Dendritic cell treated with granulocyte-macrophage colony-stimulating factor and Interleukin-4, amounts not matched to agents 40 ng/mL and 50 ng/mL, for 4 days (primary cell): ENCODE results near the gene DDAH2.

ENCODE experiments used
- H3K27ac Mint-ChIP-seq: one replicate; pipeline ENCODE4 v1.8.0; 2022; ENCODE audit warnings: mild to moderate bottlenecking, mixed read lengths
- H3K27me3 Mint-ChIP-seq: one replicate; pipeline ENCODE4 v1.8.0; 2022; ENCODE audit warnings: mild to moderate bottlenecking, mixed read lengths
- H3K36me3 Mint-ChIP-seq: one replicate; pipeline ENCODE4 v1.8.0; 2022; ENCODE audit warnings: low read depth, mixed read lengths
- H3K4me1 Mint-ChIP-seq: one replicate; pipeline ENCODE4 v1.8.0; 2022; ENCODE audit warnings: low read depth, mixed read lengths
- H3K4me3 Mint-ChIP-seq: one replicate; pipeline ENCODE4 v1.8.0; 2022; ENCODE audit warnings: mild to moderate bottlenecking, moderate library complexity, mixed read lengths
- H3K9me3 Mint-ChIP-seq: one replicate; pipeline ENCODE4 v1.8.0; 2022; ENCODE audit warnings: mixed read lengths
- intact Hi-C: fragments of 100-400 bp; cut with micrococcal nuclease; formaldehyde crosslinking; loops from one replicate; pipeline ENCODE4 v1.15.0; 2022

Gene DDAH2

GRCh38 chr6:31706599-31706998, 22.5 kb downstream of the DDAH2 start, which contains the start of gene LY6G6F:
TSS of gene LY6G6F (plus strand) at chr6:31706866. CDS start at chr6:31706907, 41 bp downstream.
- peaks cover 19% of the 10 kb centered on the region for H3K36me3 Mint-ChIP-seq
- H3K4me1 Mint-ChIP-seq, result peaks cover 42% of the 10 kb centered on the region
- H3K27me3 Mint-ChIP-seq, result no peaks in the 10 kb centered on the region
- H3K9me3 Mint-ChIP-seq, result no peaks in the 10 kb centered on the region
- intact Hi-C loops, result no loop called here
- H3K27ac Mint-ChIP-seq, result peak within 1 kb of the TSS; percentile 26
- no peak within 1 kb of the TSS for H3K4me3 Mint-ChIP-seq

GRCh38 chr6:31705931-31706330, 23.2 kb downstream of the DDAH2 start:
- Mint-ChIP-seq H3K4me1 (peaks cover 42% of the 10 kb centered on the region), H3K4me3 (no peak overlapping the region), H3K27me3 (no peaks in the 10 kb centered on the region), H3K27ac (no peak overlapping the region), H3K9me3 (no peaks in the 10 kb centered on the region), H3K36me3 (peaks cover 26% of the 10 kb centered on the region)
- intact Hi-C loops, result no loop called here

GRCh38 chr6:31702819-31703716, 26.0 kb downstream of the DDAH2 start, which contains the start of gene ABHD16A:
TSS of gene ABHD16A (minus strand) at chr6:31703324. CDS start at chr6:31703281, 43 bp downstream.
- Mint-ChIP-seq H3K4me1 (peaks cover 38% of the 10 kb centered on the region), H3K27me3 (no peaks in the 10 kb centered on the region), H3K9me3 (no peaks in the 10 kb centered on the region), H3K4me3 (peak within 1 kb of the TSS; percentile 98), H3K36me3 (peaks cover 45% of the 10 kb centered on the region), H3K27ac (peak within 1 kb of the TSS; percentile 93)
- intact Hi-C loops, result loop anchor here (1.0 kb wide), 1 partner anchor 26 kb away; the partner anchor contains the start of gene DDAH2

- Mint-ChIP-seq H3K36me3 (peaks cover 51% of the 10 kb centered on the region), H3K27ac (peak overlapping the region; percentile 93), H3K27me3 (no peaks in the 10 kb centered on the region), H3K4me3 (peak overlapping the region; percentile 98), H3K4me1 (peaks cover 39% of the 10 kb centered on the region), H3K9me3 (no peaks in the 10 kb centered on the region)
- intact Hi-C loops, result no loop called here
Observed at GRCh38 chr6:31702405-31702818, 26.7 kb downstream of the DDAH2 start.

- intact Hi-C loops, result no loop called here
- H3K27ac Mint-ChIP-seq, result peak overlapping the region; percentile 93
- H3K36me3 Mint-ChIP-seq, result peaks cover 57% of the 10 kb centered on the region
- H3K4me3 Mint-ChIP-seq, result peak overlapping the region; percentile 98
- no peaks in the 10 kb centered on the region for H3K27me3 Mint-ChIP-seq
- peaks cover 39% of the 10 kb centered on the region for H3K4me1 Mint-ChIP-seq
- no peaks in the 10 kb centered on the region for H3K9me3 Mint-ChIP-seq
Observed at GRCh38 chr6:31701666-31702404, 27.3 kb downstream of the DDAH2 start.

- peaks cover 67% of the 10 kb centered on the region for H3K36me3 Mint-ChIP-seq
- H3K9me3 Mint-ChIP-seq, result no peaks in the 10 kb centered on the region
- intact Hi-C loops, result no loop called here
- peaks cover 42% of the 10 kb centered on the region for H3K4me1 Mint-ChIP-seq
- no peaks in the 10 kb centered on the region for H3K27me3 Mint-ChIP-seq
- H3K27ac Mint-ChIP-seq, result no peak overlapping the region
- H3K4me3 Mint-ChIP-seq, result peak overlapping the region; percentile 2
Observed at GRCh38 chr6:31700740-31701401, 28.2 kb downstream of the DDAH2 start.

GRCh38 chr6:31697555-31697954, 31.5 kb downstream of the DDAH2 start:
- intact Hi-C loops, result no loop called here
- Mint-ChIP-seq H3K27me3 (no peaks in the 10 kb centered on the region), H3K27ac (peak overlapping the region; percentile 45), H3K4me1 (peaks cover 33% of the 10 kb centered on the region), H3K4me3 (no peak overlapping the region), H3K9me3 (no peaks in the 10 kb centered on the region), H3K36me3 (peaks cover 90% of the 10 kb centered on the region)

- Mint-ChIP-seq H3K4me3 (no peak overlapping the region), H3K27ac (no peak overlapping the region), H3K4me1 (peaks cover 41% of the 10 kb centered on the region), H3K9me3 (no peaks in the 10 kb centered on the region), H3K27me3 (no peaks in the 10 kb centered on the region), H3K36me3 (peaks cover 96% of the 10 kb centered on the region)
- intact Hi-C loops, result no loop called here
Observed at GRCh38 chr6:31693535-31693934, 35.6 kb downstream of the DDAH2 start.

GRCh38 chr6:31692886-31693285, 36.2 kb downstream of the DDAH2 start:
- H3K27ac Mint-ChIP-seq, result no peak overlapping the region
- intact Hi-C loops, result no loop called here
- no peaks in the 10 kb centered on the region for H3K27me3 Mint-ChIP-seq
- no peaks in the 10 kb centered on the region for H3K9me3 Mint-ChIP-seq
- H3K36me3 Mint-ChIP-seq, result peaks cover 100% of the 10 kb centered on the region
- H3K4me3 Mint-ChIP-seq, result no peak overlapping the region
- H3K4me1 Mint-ChIP-seq, result peaks cover 39% of the 10 kb centered on the region

GRCh38 chr6:31692353-31692752, 36.7 kb downstream of the DDAH2 start:
- Mint-ChIP-seq H3K27me3 (no peaks in the 10 kb centered on the region), H3K9me3 (no peaks in the 10 kb centered on the region), H3K4me3 (no peak overlapping the region), H3K36me3 (peaks cover 100% of the 10 kb centered on the region), H3K27ac (no peak overlapping the region), H3K4me1 (peaks cover 34% of the 10 kb centered on the region)
- intact Hi-C loops, result no loop called here

- H3K4me3 Mint-ChIP-seq, result no peak overlapping the region
- no peaks in the 10 kb centered on the region for H3K9me3 Mint-ChIP-seq
- peaks cover 26% of the 10 kb centered on the region for H3K4me1 Mint-ChIP-seq
- no peaks in the 10 kb centered on the region for H3K27me3 Mint-ChIP-seq
- intact Hi-C loops, result no loop called here
- peaks cover 100% of the 10 kb centered on the region for H3K36me3 Mint-ChIP-seq
- no peak overlapping the region for H3K27ac Mint-ChIP-seq
Observed at GRCh38 chr6:31691564-31692108, 37.5 kb downstream of the DDAH2 start.

GRCh38 chr6:31691078-31691463, 38.0 kb downstream of the DDAH2 start:
- Mint-ChIP-seq H3K27me3 (no peaks in the 10 kb centered on the region), H3K27ac (no peak overlapping the region), H3K36me3 (peaks cover 100% of the 10 kb centered on the region), H3K4me3 (no peak overlapping the region), H3K4me1 (peaks cover 26% of the 10 kb centered on the region), H3K9me3 (no peaks in the 10 kb centered on the region)
- intact Hi-C loops, result no loop called here

GRCh38 chr6:31690231-31691077, 38.6 kb downstream of the DDAH2 start:
- intact Hi-C loops, result no loop called here
- no peak overlapping the region for H3K4me3 Mint-ChIP-seq
- H3K27ac Mint-ChIP-seq, result peak overlapping the region; percentile 65
- no peaks in the 10 kb centered on the region for H3K9me3 Mint-ChIP-seq
- peaks cover 100% of the 10 kb centered on the region for H3K36me3 Mint-ChIP-seq
- peaks cover 26% of the 10 kb centered on the region for H3K4me1 Mint-ChIP-seq
- no peaks in the 10 kb centered on the region for H3K27me3 Mint-ChIP-seq
